Measurements from ENCODE around the gene PRKAG2. TPM values are rescaled to one million over a fixed set of nuclear protein-coding genes. Genes with fewer than 3 reads are reported as not detected.

PRKAG2 gene
- total and polyA plus RNA-seq, 2 of the 13 experiments (the other 11 are each of a cell fraction or from before 2014, with no cell fraction given), result 0.90 to 1.3 TPM

DNA sequence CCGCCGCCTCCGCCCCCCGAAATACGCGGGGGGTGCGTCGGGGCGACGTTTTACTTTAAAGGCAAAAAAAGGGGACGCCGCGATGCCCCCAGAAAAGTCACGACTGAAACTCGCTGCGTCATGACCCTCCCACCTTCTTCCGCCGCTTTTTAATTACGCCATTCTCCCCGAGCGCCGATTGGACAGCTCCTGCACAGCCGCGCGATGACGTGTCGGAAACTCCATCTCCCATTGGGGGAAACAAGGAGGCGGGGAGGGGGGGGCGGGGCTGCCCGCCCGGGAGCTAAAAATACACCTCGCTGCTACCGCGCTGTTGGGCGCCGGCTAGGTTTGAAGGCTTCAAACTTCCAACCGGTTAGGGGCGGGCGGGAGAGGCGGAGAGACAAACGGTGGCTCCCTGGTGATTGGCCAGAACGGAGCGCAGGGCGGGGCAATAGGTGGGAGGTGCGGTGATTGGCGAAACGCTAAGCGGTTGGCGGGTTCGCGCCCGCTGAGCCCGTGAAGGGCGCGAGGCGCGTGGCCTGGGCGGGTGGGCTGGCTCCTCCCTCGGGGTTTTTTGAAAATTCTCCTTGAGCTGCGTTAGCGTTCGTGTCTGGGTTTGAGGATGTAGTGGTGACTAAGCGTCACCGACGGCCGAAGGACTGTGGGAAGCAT lies 357.0 kb downstream of the PRKAG2 start, which contains the start of gene RHEB (continued):
- TF ChIP-seq, protein P1, sequence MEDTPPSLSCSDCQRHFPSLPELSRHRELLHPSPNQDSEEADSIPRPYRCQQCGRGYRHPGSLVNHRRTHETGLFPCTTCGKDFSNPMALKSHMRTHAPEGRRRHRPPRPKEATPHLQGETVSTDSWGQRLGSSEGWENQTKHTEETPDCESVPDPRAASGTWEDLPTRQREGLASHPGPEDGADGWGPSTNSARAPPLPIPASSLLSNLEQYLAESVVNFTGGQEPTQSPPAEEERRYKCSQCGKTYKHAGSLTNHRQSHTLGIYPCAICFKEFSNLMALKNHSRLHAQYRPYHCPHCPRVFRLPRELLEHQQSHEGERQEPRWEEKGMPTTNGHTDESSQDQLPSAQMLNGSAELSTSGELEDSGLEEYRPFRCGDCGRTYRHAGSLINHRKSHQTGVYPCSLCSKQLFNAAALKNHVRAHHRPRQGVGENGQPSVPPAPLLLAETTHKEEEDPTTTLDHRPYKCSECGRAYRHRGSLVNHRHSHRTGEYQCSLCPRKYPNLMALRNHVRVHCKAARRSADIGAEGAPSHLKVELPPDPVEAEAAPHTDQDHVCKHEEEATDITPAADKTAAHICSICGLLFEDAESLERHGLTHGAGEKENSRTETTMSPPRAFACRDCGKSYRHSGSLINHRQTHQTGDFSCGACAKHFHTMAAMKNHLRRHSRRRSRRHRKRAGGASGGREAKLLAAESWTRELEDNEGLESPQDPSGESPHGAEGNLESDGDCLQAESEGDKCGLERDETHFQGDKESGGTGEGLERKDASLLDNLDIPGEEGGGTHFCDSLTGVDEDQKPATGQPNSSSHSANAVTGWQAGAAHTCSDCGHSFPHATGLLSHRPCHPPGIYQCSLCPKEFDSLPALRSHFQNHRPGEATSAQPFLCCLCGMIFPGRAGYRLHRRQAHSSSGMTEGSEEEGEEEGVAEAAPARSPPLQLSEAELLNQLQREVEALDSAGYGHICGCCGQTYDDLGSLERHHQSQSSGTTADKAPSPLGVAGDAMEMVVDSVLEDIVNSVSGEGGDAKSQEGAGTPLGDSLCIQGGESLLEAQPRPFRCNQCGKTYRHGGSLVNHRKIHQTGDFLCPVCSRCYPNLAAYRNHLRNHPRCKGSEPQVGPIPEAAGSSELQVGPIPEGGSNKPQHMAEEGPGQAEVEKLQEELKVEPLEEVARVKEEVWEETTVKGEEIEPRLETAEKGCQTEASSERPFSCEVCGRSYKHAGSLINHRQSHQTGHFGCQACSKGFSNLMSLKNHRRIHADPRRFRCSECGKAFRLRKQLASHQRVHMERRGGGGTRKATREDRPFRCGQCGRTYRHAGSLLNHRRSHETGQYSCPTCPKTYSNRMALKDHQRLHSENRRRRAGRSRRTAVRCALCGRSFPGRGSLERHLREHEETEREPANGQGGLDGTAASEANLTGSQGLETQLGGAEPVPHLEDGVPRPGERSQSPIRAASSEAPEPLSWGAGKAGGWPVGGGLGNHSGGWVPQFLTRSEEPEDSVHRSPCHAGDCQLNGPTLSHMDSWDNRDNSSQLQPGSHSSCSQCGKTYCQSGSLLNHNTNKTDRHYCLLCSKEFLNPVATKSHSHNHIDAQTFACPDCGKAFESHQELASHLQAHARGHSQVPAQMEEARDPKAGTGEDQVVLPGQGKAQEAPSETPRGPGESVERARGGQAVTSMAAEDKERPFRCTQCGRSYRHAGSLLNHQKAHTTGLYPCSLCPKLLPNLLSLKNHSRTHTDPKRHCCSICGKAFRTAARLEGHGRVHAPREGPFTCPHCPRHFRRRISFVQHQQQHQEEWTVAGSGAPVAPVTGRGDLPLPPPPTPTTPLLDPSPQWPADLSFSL (CRISPR knock-in tag; IDR thresholded peaks at IDR 0.05), result no peak
- TF ChIP-seq ZNF879 (CRISPR knock-in tag; IDR thresholded peaks at IDR 0.05) (no peak), PRPF4 (IDR thresholded peaks at IDR 0.05; ENCODE audit: low read depth, low read length, poor library complexity, severe bottlenecking) (peak; percentile 73), NFKB2 (CRISPR knock-in tag; IDR thresholded peaks at IDR 0.05; ENCODE audit: borderline replicate concordance) (peak; percentile 74; the same call in 1 of the 2 replicates), HMG20A (CRISPR knock-in tag; IDR thresholded peaks at IDR 0.05; ENCODE audit: borderline replicate concordance) (no peak), POLR2G (IDR thresholded peaks at IDR 0.05; ENCODE audit: low read depth, low read length) (peak; percentile 55; the same call in 1 of the 2 replicates), ZMAT3 (CRISPR knock-in tag; conservative IDR thresholded peaks at IDR 0.05) (0 out of 2 replicates have a peak, but pooled peaks have one; percentile 43), RFX5 (IDR thresholded peaks at IDR 0.05; ENCODE audit: low read depth, low read length) (peak; percentile 62; the same call in 1 of the 2 replicates), CREM (IDR thresholded peaks at IDR 0.05) (peak; percentile 86), CREM (CRISPR knock-in tag; IDR thresholded peaks at IDR 0.05) (peak; percentile 31; the same call in 1 of the 2 replicates), KDM5A (IDR thresholded peaks at IDR 0.05; ENCODE audit: borderline replicate concordance, low read length) (peak; percentile 45; the same call in 1 of the 2 replicates), SP1 (IDR thresholded peaks at IDR 0.05) (no peak), SP1 (CRISPR knock-in tag; IDR thresholded peaks at IDR 0.05) (peak; percentile 76; the same call in 1 of the 2 replicates), PTBP1 (IDR thresholded peaks at IDR 0.05; ENCODE audit: low read depth, low read length, poor library complexity, severe bottlenecking) (no peak), ZNF547 (CRISPR knock-in tag; IDR thresholded peaks at IDR 0.05) (0 out of 2 replicates have a peak, but pooled peaks have one; percentile 11)
- TF ChIP-seq, protein P2, sequence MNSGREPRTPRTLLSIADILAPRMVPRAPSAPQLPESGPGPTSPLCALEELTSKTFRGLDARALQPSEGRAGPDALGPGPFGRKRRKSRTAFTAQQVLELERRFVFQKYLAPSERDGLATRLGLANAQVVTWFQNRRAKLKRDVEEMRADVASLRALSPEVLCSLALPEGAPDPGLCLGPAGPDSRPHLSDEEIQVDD (CRISPR knock-in tag; IDR thresholded peaks at IDR 0.05; ENCODE audit: borderline replicate concordance), result peak; percentile 27; the same call in 1 of the 2 replicates
- TF ChIP-seq, protein P3, sequence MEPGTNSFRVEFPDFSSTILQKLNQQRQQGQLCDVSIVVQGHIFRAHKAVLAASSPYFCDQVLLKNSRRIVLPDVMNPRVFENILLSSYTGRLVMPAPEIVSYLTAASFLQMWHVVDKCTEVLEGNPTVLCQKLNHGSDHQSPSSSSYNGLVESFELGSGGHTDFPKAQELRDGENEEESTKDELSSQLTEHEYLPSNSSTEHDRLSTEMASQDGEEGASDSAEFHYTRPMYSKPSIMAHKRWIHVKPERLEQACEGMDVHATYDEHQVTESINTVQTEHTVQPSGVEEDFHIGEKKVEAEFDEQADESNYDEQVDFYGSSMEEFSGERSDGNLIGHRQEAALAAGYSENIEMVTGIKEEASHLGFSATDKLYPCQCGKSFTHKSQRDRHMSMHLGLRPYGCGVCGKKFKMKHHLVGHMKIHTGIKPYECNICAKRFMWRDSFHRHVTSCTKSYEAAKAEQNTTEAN (CRISPR knock-in tag; conservative IDR thresholded peaks at IDR 0.05), result no peak
- TF ChIP-seq, protein P4, sequence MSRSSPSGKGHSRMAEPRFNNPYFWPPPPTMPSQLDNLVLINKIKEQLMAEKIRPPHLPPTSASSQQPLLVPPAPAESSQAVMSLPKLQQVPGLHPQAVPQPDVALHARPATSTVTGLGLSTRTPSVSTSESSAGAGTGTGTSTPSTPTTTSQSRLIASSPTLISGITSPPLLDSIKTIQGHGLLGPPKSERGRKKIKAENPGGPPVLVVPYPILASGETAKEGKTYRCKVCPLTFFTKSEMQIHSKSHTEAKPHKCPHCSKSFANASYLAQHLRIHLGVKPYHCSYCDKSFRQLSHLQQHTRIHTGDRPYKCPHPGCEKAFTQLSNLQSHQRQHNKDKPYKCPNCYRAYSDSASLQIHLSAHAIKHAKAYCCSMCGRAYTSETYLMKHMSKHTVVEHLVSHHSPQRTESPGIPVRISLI (CRISPR knock-in tag; IDR thresholded peaks at IDR 0.05; ENCODE audit: borderline replicate concordance), result no peak
